HEK293 (cell line): ENCODE measurements around the gene PIK3CD.

Experiments used
- CTCF ChIP-seq: fragments of 450-650 bp; formaldehyde crosslinking; IDR thresholded peaks from 2 replicates; pipeline ENCODE4 v1.5.1; 2016; ENCODE audit warnings: missing biosample characterization, missing genetic modification characterization
- ZNF510 ChIP-seq: fragments of 450-650 bp; formaldehyde crosslinking; IDR thresholded peaks from 2 replicates; pipeline ENCODE4 v1.5.1; 2018; ENCODE audit warnings: mild to moderate bottlenecking, missing genetic modification characterization, missing biosample characterization; ENCODE audit not compliant: insufficient replicate concordance

GRCh38 chr1:9602794-9603167 lies 48.8 kb upstream of the PIK3CD start:
- TF ChIP-seq CTCF (tag by site-specific recombination): no peak
- TF ChIP-seq ZNF510 (tag by site-specific recombination): no peak
